GM12864 (cell line): ENCODE results near the gene MAP1S.

ENCODE experiments used
- DNase-seq: peaks from one replicate; pipeline ENCODE4 v3.0.0-alpha.2; 2011; ENCODE audit warnings: low read depth
- H3K4me3 ChIP-seq: 2 replicates; pipeline ENCODE4 v1.5.1; 2011; ENCODE audit warnings: mild to moderate bottlenecking, low read depth, low read length, control low read depth
- CTCF ChIP-seq: IDR thresholded peaks from 2 replicates; pipeline ENCODE4 v1.5.1; 2011; ENCODE audit warnings: low read depth, mild to moderate bottlenecking, moderate library complexity, low read length, control low read depth, inconsistent platforms; ENCODE audit errors: missing control alignments

Gene MAP1S

GRCh38 chr19:17737690-17738153 is 18.4 kb downstream of the MAP1S start:
- DNase-seq: no peak
- H3K4me3 ChIP-seq: no peak overlapping the region
- no peak for TF ChIP-seq CTCF

- DNase-seq: no peak
These were observed 20.0 kb downstream of the MAP1S start for GRCh38 chr19:17739121-17739875.

GRCh38 chr19:17741456-17741855 is 22.2 kb downstream of the MAP1S start:
- no peak for TF ChIP-seq CTCF
- H3K4me3 ChIP-seq: no peak overlapping the region
- DNase-seq: no peak

More at GRCh38 chr19:17739121-17739875, 20.0 kb downstream of the MAP1S start:
- no peak overlapping the region for H3K4me3 ChIP-seq
- TF ChIP-seq CTCF: no peak

- DNase-seq: no peak
- TF ChIP-seq CTCF: no peak
- H3K4me3 ChIP-seq: no peak overlapping the region
These were observed 24.7 kb downstream of the MAP1S start for GRCh38 chr19:17743874-17744580.

- DNase-seq: peak; percentile 91
- peak overlapping the region; percentile 85 for H3K4me3 ChIP-seq
- no peak for TF ChIP-seq CTCF
These were observed 28.2 kb downstream of the MAP1S start for GRCh38 chr19:17747205-17748098.

GRCh38 chr19:17748884-17749638 is 29.8 kb downstream of the MAP1S start:
- TF ChIP-seq CTCF: no peak
- no peak for DNase-seq
- peak overlapping the region; percentile 85 for H3K4me3 ChIP-seq
